ENCODE results near the gene GSTK1.

The GSTK1 gene

GRCh38 chr7:143300959-143301935 is 38.0 kb downstream of the GSTK1 start:
- DNase-seq = no peak

DNA sequence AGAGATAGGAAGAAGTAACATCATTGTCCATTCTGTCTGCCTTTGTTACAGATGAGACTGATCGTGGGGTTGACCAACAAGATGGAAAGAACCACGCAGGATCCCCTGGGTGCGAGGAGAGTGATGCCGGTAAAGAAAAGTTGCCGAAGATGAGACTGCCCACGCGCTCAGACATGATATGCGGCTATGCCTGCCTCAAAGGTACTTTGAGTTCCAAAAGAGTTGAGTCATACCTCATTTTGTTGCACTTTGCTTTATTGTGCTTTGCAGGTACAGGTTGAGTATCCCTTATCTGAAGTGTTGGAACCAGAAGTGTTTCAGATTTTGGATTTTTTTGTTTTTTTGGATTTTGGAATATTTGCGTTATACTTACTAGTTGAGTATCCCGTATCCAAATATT is 40.5 kb downstream of the GSTK1 start:
- DNase-seq = no peak

- no peak for DNase-seq
These were observed 41.7 kb downstream of the GSTK1 start for GRCh38 chr7:143304938-143305337.

DNA sequence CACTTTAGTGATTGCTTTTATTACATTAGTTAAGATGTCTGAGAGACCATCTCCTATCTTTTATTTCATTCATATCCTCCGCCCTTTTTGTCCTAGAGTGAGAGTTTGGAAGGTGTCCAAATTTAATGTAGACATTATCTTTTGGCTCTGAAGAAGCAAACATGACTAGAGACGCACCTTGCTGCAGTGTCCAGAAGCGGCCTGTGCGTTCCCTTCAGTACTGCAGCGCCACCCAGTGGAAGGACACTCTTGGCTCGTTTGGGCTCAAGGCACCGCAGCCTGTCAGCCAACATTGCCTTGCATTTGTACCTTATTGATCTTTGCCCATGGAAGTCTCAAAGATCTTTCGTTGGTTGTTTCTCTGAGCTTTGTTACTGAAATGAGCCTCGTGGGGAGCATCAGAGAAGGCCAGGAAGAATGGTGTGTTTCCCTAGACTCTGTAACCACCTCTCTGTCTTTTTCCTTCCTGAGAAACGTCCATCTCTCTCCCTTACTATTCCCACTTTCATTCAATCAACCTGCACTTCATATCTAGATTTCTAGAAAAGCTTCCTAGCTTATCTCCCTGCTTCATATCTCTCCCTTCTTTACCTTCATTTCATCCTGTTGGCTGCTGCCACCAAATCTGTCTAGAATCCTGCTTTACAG is 42.3 kb downstream of the GSTK1 start:
- DNase-seq = no peak

GRCh38 chr7:143308632-143309031 is 45.4 kb downstream of the GSTK1 start:
- no peak for DNase-seq

DNA sequence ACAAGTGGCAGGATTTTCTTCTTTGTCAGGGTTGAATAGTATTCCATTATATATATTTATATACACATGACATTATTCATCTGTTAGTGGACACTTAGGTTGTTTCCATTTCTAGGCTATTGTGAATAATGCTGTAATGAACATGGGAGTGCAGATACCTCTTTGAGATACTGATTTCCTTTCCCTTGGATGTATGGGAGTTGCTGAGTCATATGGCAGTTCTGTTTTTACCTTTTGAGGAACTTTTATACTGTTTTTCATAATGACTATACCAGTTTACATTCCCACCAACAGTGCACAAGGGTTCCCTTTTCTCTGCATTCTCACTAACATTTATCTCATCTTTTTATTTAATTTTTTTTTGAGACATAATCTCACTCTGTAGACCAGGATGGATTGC is 50.9 kb downstream of the GSTK1 start:
- DNase-seq = no peak

GRCh38 chr7:143315776-143316175 is 52.5 kb downstream of the GSTK1 start, which contains the start of gene CLCN1:
TSS of gene CLCN1 (plus strand) at chr7:143316111. CDS start at chr7:143316213, 102 bp downstream.
- DNase-seq = no peak

DNA sequence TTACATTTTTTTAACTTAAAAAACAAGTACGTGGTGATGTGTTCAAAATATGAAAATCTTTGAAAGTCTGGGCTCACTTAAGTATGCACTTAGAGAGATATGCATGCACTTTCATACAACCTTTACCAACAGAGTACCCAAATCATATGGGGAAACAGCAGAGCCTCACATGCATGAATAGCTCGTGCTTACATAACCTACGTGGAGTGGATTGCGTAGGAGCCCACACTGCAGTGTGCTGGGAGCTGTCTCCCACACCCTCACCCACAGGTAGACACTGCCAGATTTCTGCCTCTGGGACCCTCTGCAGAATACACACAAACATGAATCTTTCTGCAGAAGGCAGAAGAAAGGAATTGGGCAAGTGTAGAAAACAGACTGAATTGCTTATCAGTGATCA is 53.3 kb downstream of the GSTK1 start:
- DNase-seq = no peak

DNA sequence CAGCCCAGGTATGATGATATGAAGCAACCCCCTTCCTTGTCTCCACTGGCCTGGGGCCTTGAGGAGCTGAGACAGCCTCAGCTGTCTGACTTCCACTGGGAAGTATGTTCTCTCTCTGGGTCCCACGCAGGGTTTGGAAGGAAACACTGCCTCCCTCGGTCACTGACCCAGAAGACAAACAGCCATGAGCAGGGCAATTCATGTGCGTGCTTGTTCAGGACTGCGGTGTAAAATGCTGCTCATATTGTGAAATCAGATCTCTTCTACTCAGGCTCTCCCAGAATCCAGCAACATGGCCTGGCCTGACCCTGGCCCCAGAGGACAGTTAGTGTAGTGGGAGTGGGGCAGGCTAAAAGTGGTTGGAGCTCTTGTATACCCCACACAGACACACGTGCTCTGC is 55.4 kb downstream of the GSTK1 start:
- no peak for DNase-seq

All from NCI-H1105 (cell line).